NCI-H1092 treated with DMSO at 0.1 percent for 48 hours (cell line): ENCODE data around the gene TBC1D14.

Experiments
- DNase-seq: peaks from one replicate; lab custom pipeline; 2025; lab: John Stamatoyannopoulos, UW

TBC1D14 gene

GRCh38 chr4:7001271-7001670 lies 91.6 kb downstream of the TBC1D14 start:
- no peak for DNase-seq

- no peak for DNase-seq
These were observed 92.7 kb downstream of the TBC1D14 start for GRCh38 chr4:7002336-7002735.

- no peak for DNase-seq
These were observed 93.7 kb downstream of the TBC1D14 start for GRCh38 chr4:7003176-7003878.

GRCh38 chr4:7003879-7004240 lies 94.2 kb downstream of the TBC1D14 start:
- DNase-seq: no peak

- DNase-seq: no peak
These were observed 94.7 kb downstream of the TBC1D14 start for GRCh38 chr4:7004331-7004730.

GRCh38 chr4:7005571-7005970 lies 95.9 kb downstream of the TBC1D14 start:
- no peak for DNase-seq

- no peak for DNase-seq
These were observed 96.8 kb downstream of the TBC1D14 start for GRCh38 chr4:7006411-7006810.

- no peak for DNase-seq
These were observed 97.7 kb downstream of the TBC1D14 start for GRCh38 chr4:7007142-7007907.

GRCh38 chr4:7007944-7008343 lies 98.3 kb downstream of the TBC1D14 start:
- DNase-seq: no peak

GRCh38 chr4:7009564-7009963 lies 99.9 kb downstream of the TBC1D14 start:
- no peak for DNase-seq

- DNase-seq: no peak
These were observed 103.5 kb downstream of the TBC1D14 start for GRCh38 chr4:7013175-7013574.

GRCh38 chr4:7014815-7015214 lies 105.2 kb downstream of the TBC1D14 start:
- DNase-seq: no peak

GRCh38 chr4:7015383-7016035 lies 105.9 kb downstream of the TBC1D14 start:
- no peak for DNase-seq

- no peak for DNase-seq
These were observed 106.5 kb downstream of the TBC1D14 start for GRCh38 chr4:7016086-7016485.

GRCh38 chr4:7016512-7016911 lies 106.9 kb downstream of the TBC1D14 start:
- DNase-seq: no peak

GRCh38 chr4:7017446-7018048 lies 107.9 kb downstream of the TBC1D14 start:
- DNase-seq: no peak

- DNase-seq: no peak
These were observed 108.7 kb downstream of the TBC1D14 start for GRCh38 chr4:7018281-7018680.

GRCh38 chr4:7019367-7019766 lies 109.7 kb downstream of the TBC1D14 start:
- no peak for DNase-seq

GRCh38 chr4:7020290-7020689 lies 110.7 kb downstream of the TBC1D14 start:
- DNase-seq: no peak

GRCh38 chr4:7020856-7021255 lies 111.2 kb downstream of the TBC1D14 start:
- DNase-seq: no peak

GRCh38 chr4:7021355-7021754 lies 111.7 kb downstream of the TBC1D14 start:
- no peak for DNase-seq

- no peak for DNase-seq
These were observed 112.5 kb downstream of the TBC1D14 start for GRCh38 chr4:7021930-7022664.
